ENCODE data around the gene PITPNM3. TPM values are rescaled to one million over a fixed set of nuclear protein-coding genes. Genes with fewer than 3 reads are reported as not detected.

Gene PITPNM3
- polyA plus RNA-seq, 3 donors, result 0.29 TPM; not detected in 2

- Histone ChIP-seq H3K9me3 (replicated peaks in 1 of 2; ENCODE audit: control insufficient read depth in 1 of 2, insufficient read depth in 1 of 2, low read length in 2 of 2) (peaks cover 4 to 6% of the 10 kb centered on the region in 2 donors), H2AFZ (ENCODE audit: insufficient read depth, low read depth, low read length, poor library complexity, severe bottlenecking) (no peak overlapping the region), H3K27ac (ENCODE audit: low read depth in 1 of 2, low read length in 2 of 2) (no peak overlapping the region), H3K4me2 (replicated peaks; ENCODE audit: extremely low read depth, low read length, poor library complexity, severe bottlenecking) (no peak overlapping the region), H3K9ac (ENCODE audit: insufficient read depth, low read length, poor library complexity, severe bottlenecking) (no peak overlapping the region), H3K79me2 (ENCODE audit: insufficient read depth, low read length) (no peaks in the 10 kb centered on the region), H3K27me3 (ENCODE audit: control insufficient read depth in 2 of 2, insufficient read depth in 2 of 2, low read length in 2 of 2) (peaks cover 4 to 30% of the 10 kb centered on the region in 2 donors), H3K36me3 (replicated peaks in 1 of 2; ENCODE audit: control insufficient read depth in 1 of 2, insufficient read depth in 2 of 2, low read length in 2 of 2) (no peaks in the 10 kb centered on the region), H3K4me3 (replicated peaks in 1 of 3; ENCODE audit: low read depth in 2 of 3, low read length in 3 of 3) (no peak overlapping the region), H3K4me1 (ENCODE audit: control insufficient read depth in 1 of 2, insufficient read depth in 2 of 2, low read length in 2 of 2) (no peaks in the 10 kb centered on the region), H4K20me1 (ENCODE audit: insufficient read depth, low read length) (no peaks in the 10 kb centered on the region)
- H3K4me1 Mint-ChIP-seq, result peaks cover 11% of the 10 kb centered on the region
- H3K27me3 Mint-ChIP-seq (ENCODE audit: low read depth in 3 of 3), result peaks cover 36 to 59% (median 37%) of the 10 kb centered on the region in 3 donors
- H3K4me3 Mint-ChIP-seq, result no peak overlapping the region
- peaks cover under 1% of the 10 kb centered on the region in 2 donors for H3K36me3 Mint-ChIP-seq
- peak; percentile 54 to 61 (median 54) for DNase-seq
- peak; percentile 84 for TF ChIP-seq CTCF (IDR thresholded peaks at IDR 0.05)
- intact Hi-C loops (cut with micrococcal nuclease), result loop anchor here in 1 of 2 donors (10.0 kb wide), 1 partner anchor 731 kb away; no protein-coding TSS in a partner anchor
- WGBS (ENCODE audit: insufficient coverage), result 0% methylated on average over 4 of the region's 9 CpGs
- H3K9me3 Mint-ChIP-seq, result peaks cover 4 to 15% (median 10%) of the 10 kb centered on the region in 7 donors
- H3K27ac Mint-ChIP-seq, result no peak overlapping the region
Measured at GRCh38 chr17:6435968-6436367, 120.4 kb downstream of the PITPNM3 start.

GRCh38 chr17:6435051-6435450 is 121.3 kb downstream of the PITPNM3 start, which contains the start of gene AIPL1:
Gene AIPL1 (minus strand): TSS chr17:6435121. CDS start chr17:6435104, 17 bp downstream.
- no peak for DNase-seq
- Histone ChIP-seq H3K4me2 (replicated peaks; ENCODE audit: extremely low read depth, low read length, poor library complexity, severe bottlenecking) (no peak within 1 kb of the TSS), H3K4me3 (replicated peaks in 1 of 3; ENCODE audit: low read depth in 2 of 3, low read length in 3 of 3) (no peak within 1 kb of the TSS), H3K4me1 (ENCODE audit: control insufficient read depth in 1 of 2, insufficient read depth in 2 of 2, low read length in 2 of 2) (no peaks in the 10 kb centered on the region), H3K9me3 (replicated peaks in 1 of 2; ENCODE audit: control insufficient read depth in 1 of 2, insufficient read depth in 1 of 2, low read length in 2 of 2) (peaks cover 10 to 14% of the 10 kb centered on the region in 2 donors), H3K27ac (ENCODE audit: low read depth in 1 of 2, low read length in 2 of 2) (no peak within 1 kb of the TSS), H3K79me2 (ENCODE audit: insufficient read depth, low read length) (no peaks in the 10 kb centered on the region), H3K9ac (ENCODE audit: insufficient read depth, low read length, poor library complexity, severe bottlenecking) (no peak within 1 kb of the TSS), H3K36me3 (replicated peaks in 1 of 2; ENCODE audit: control insufficient read depth in 1 of 2, insufficient read depth in 2 of 2, low read length in 2 of 2) (no peaks in the 10 kb centered on the region), H4K20me1 (ENCODE audit: insufficient read depth, low read length) (no peaks in the 10 kb centered on the region), H2AFZ (ENCODE audit: insufficient read depth, low read depth, low read length, poor library complexity, severe bottlenecking) (no peak within 1 kb of the TSS), H3K27me3 (ENCODE audit: control insufficient read depth in 2 of 2, insufficient read depth in 2 of 2, low read length in 2 of 2) (peaks cover 4 to 38% of the 10 kb centered on the region in 2 donors)
- peaks cover 4 to 21% (median 16%) of the 10 kb centered on the region in 7 donors for H3K9me3 Mint-ChIP-seq
- H3K4me3 Mint-ChIP-seq, result peak within 1 kb of the TSS in 1 of 2 donors; percentile 21
- intact Hi-C loops (cut with micrococcal nuclease), result loop anchor here in 1 of 2 donors (10.0 kb wide), 1 partner anchor 730 kb away; no protein-coding TSS in a partner anchor
- peaks cover 36 to 60% (median 39%) of the 10 kb centered on the region in 3 donors for H3K27me3 Mint-ChIP-seq (ENCODE audit: low read depth in 3 of 3)
- no peak within 1 kb of the TSS for H3K27ac Mint-ChIP-seq
- WGBS (ENCODE audit: insufficient coverage), result 96% methylated on average over 7 of the region's 16 CpGs
- peaks cover 11% of the 10 kb centered on the region for H3K4me1 Mint-ChIP-seq
- TF ChIP-seq CTCF (IDR thresholded peaks at IDR 0.05), result no peak
- peaks cover 2 to 4% of the 10 kb centered on the region in 2 donors for H3K36me3 Mint-ChIP-seq
